GM21717 (cell line): ENCODE results near the gene PGAM2.

ENCODE experiments used
- ATAC-seq: cut with Tn5 transposase; IDR thresholded peaks from one replicate; pipeline ENCODE4 v1.9.1; 2021; ENCODE audit warnings: mild to moderate bottlenecking, moderate library complexity; ENCODE audit not compliant: unreplicated experiment

PGAM2 gene

GRCh38 chr7:44067064-44067951 lies 1.9 kb upstream of the PGAM2 start:
- ATAC-seq: no peak

- no peak for ATAC-seq
These were observed 1.2 kb upstream of the PGAM2 start for GRCh38 chr7:44066494-44067063.

GRCh38 chr7:44066111-44066460 lies 719 bp upstream of the PGAM2 start:
- no peak for ATAC-seq

GRCh38 chr7:44064791-44065430 lies 456 bp downstream of the PGAM2 start:
- no peak for ATAC-seq

GRCh38 chr7:44063894-44064651 lies 1.3 kb downstream of the PGAM2 start:
- no peak for ATAC-seq

GRCh38 chr7:44063547-44063893 lies 1.8 kb downstream of the PGAM2 start:
- ATAC-seq: no peak

GRCh38 chr7:44062903-44063295 lies 2.5 kb downstream of the PGAM2 start:
- ATAC-seq: no peak

GRCh38 chr7:44062180-44062902 lies 3.0 kb downstream of the PGAM2 start:
- no peak for ATAC-seq

GRCh38 chr7:44061645-44062179 lies 3.7 kb downstream of the PGAM2 start:
- ATAC-seq: no peak

- ATAC-seq: no peak
These were observed 4.3 kb downstream of the PGAM2 start for GRCh38 chr7:44060948-44061644.

- no peak for ATAC-seq
These were observed 5.0 kb downstream of the PGAM2 start for GRCh38 chr7:44060091-44060947.

GRCh38 chr7:44059219-44060090 lies 5.9 kb downstream of the PGAM2 start:
- no peak for ATAC-seq

- no peak for ATAC-seq
These were observed 6.6 kb downstream of the PGAM2 start for GRCh38 chr7:44058759-44059218.

- no peak for ATAC-seq
These were observed 7.3 kb downstream of the PGAM2 start for GRCh38 chr7:44057849-44058758.

- ATAC-seq: no peak
These were observed 8.1 kb downstream of the PGAM2 start for GRCh38 chr7:44057181-44057848.

GRCh38 chr7:44056681-44057080 lies 8.7 kb downstream of the PGAM2 start:
- no peak for ATAC-seq
